HG02938 (cell line): ENCODE results near the gene ALDH1B1.
"Not testable (repeated sequence)": the region's sequence is repeated elsewhere in the genome, so short reads cannot be mapped to it uniquely, and the experiment has no call there.

Experiments used
- ATAC-seq: cut with Tn5 transposase; IDR thresholded peaks from one replicate; pipeline ENCODE4 v1.9.1; 2021; ENCODE audit warnings: mild to moderate bottlenecking, moderate library complexity; ENCODE audit not compliant: unreplicated experiment

The ALDH1B1 gene

GRCh38 chr9:38360839-38361472 is 31.5 kb upstream of the ALDH1B1 start:
- no peak for ATAC-seq

GRCh38 chr9:38361473-38361850 is 31.0 kb upstream of the ALDH1B1 start:
- ATAC-seq: no peak

- peak; percentile 67 for ATAC-seq
Observed at GRCh38 chr9:38362852-38363588, 29.5 kb upstream of the ALDH1B1 start.

- no peak for ATAC-seq
Observed at GRCh38 chr9:38363589-38363925, 28.9 kb upstream of the ALDH1B1 start.

- no peak for ATAC-seq
Observed at GRCh38 chr9:38367898-38368297, 24.6 kb upstream of the ALDH1B1 start.

GRCh38 chr9:38368731-38369130 is 23.8 kb upstream of the ALDH1B1 start:
- ATAC-seq: no peak

- ATAC-seq: no peak
Observed at GRCh38 chr9:38370176-38370575, 22.3 kb upstream of the ALDH1B1 start.

- peak; percentile 81 for ATAC-seq
Observed at GRCh38 chr9:38371495-38371894, 21.0 kb upstream of the ALDH1B1 start.

GRCh38 chr9:38372762-38373619 is 19.5 kb upstream of the ALDH1B1 start:
- no peak for ATAC-seq

- no peak for ATAC-seq
Observed at GRCh38 chr9:38373679-38374078, 18.8 kb upstream of the ALDH1B1 start.

GRCh38 chr9:38374847-38375571 is 17.5 kb upstream of the ALDH1B1 start:
- ATAC-seq: no peak

- ATAC-seq: no peak
Observed at GRCh38 chr9:38375572-38375963, 16.9 kb upstream of the ALDH1B1 start.

- no peak for ATAC-seq
Observed at GRCh38 chr9:38376021-38376670, 16.4 kb upstream of the ALDH1B1 start.

GRCh38 chr9:38377336-38378083 is 15.0 kb upstream of the ALDH1B1 start:
- not testable (repeated sequence) for ATAC-seq

- ATAC-seq: no peak
Observed at GRCh38 chr9:38380230-38380871, 12.2 kb upstream of the ALDH1B1 start.

GRCh38 chr9:38380872-38381534 is 11.5 kb upstream of the ALDH1B1 start:
- no peak for ATAC-seq

- ATAC-seq: no peak
Observed at GRCh38 chr9:38382141-38382540, 10.4 kb upstream of the ALDH1B1 start.

- ATAC-seq: no peak
Observed at GRCh38 chr9:38384990-38385848, 7.3 kb upstream of the ALDH1B1 start.
